Inferior parietal cortex (tissue), 1 donor: ENCODE results near the gene PIGC.

Experiments used
- DNase-seq: peaks from one replicate; pipeline ENCODE4 v3.0.0-alpha.2; 2016; ENCODE audit errors: extremely low spot score

The PIGC gene

GRCh38 chr1:172430128-172430454 is 13.8 kb downstream of the PIGC start:
- DNase-seq = no peak

GRCh38 chr1:172429331-172430127 is 14.3 kb downstream of the PIGC start:
- DNase-seq = peak; percentile 81

GRCh38 chr1:172427191-172427590 is 16.7 kb downstream of the PIGC start:
- DNase-seq = no peak

- no peak for DNase-seq
Measured at GRCh38 chr1:172425339-172425738, 18.5 kb downstream of the PIGC start.

- no peak for DNase-seq
Measured at GRCh38 chr1:172423336-172423735, 20.5 kb downstream of the PIGC start.

- DNase-seq = no peak
Measured at GRCh38 chr1:172421974-172422604, 21.8 kb downstream of the PIGC start.

- no peak for DNase-seq
Measured at GRCh38 chr1:172420385-172420784, 23.5 kb downstream of the PIGC start, which contains the start of gene C1orf105. C1orf105 (plus strand) TSS chr1:172420685; CDS start chr1:172420886, 201 bp downstream.

GRCh38 chr1:172417557-172417956 is 26.3 kb downstream of the PIGC start:
- DNase-seq = no peak

GRCh38 chr1:172416496-172417035 is 27.3 kb downstream of the PIGC start:
- DNase-seq = no peak

- DNase-seq = no peak
Measured at GRCh38 chr1:172414331-172414730, 29.5 kb downstream of the PIGC start.

- DNase-seq = no peak
Measured at GRCh38 chr1:172411791-172412338, 32.0 kb downstream of the PIGC start.

GRCh38 chr1:172410027-172410426 is 33.8 kb downstream of the PIGC start:
- no peak for DNase-seq

GRCh38 chr1:172408958-172409357 is 34.9 kb downstream of the PIGC start:
- DNase-seq = no peak

GRCh38 chr1:172406968-172407367 is 36.9 kb downstream of the PIGC start:
- DNase-seq = no peak

GRCh38 chr1:172405912-172406311 is 38.0 kb downstream of the PIGC start:
- DNase-seq = no peak

- DNase-seq = no peak
Measured at GRCh38 chr1:172404121-172404520, 39.7 kb downstream of the PIGC start.

- DNase-seq = no peak
Measured at GRCh38 chr1:172402878-172403569, 40.8 kb downstream of the PIGC start.

- no peak for DNase-seq
Measured at GRCh38 chr1:172401892-172402291, 42.0 kb downstream of the PIGC start.

GRCh38 chr1:172401477-172401876 is 42.4 kb downstream of the PIGC start:
- DNase-seq = no peak

- no peak for DNase-seq
Measured at GRCh38 chr1:172400722-172401105, 43.2 kb downstream of the PIGC start.

GRCh38 chr1:172399756-172400721 is 43.8 kb downstream of the PIGC start:
- no peak for DNase-seq
